PC-9 (cell line): ENCODE results near the gene C16orf86.

Experiments used
- CTCF ChIP-seq: fragments of 200-600 bp; sonication (generic); conservative IDR thresholded peaks from 2 replicates; pipeline ENCODE4 v1.6.1; 2017; ENCODE audit warnings: mixed run types, antibody characterized with exemption, mild to moderate bottlenecking, moderate library complexity
- EZH2 ChIP-seq: fragments of 200-600 bp; sonication (generic); IDR thresholded peaks from 2 replicates; pipeline ENCODE4 v1.8.0; 2017; ENCODE audit warnings: antibody characterized with exemption, low read depth

- TF ChIP-seq CTCF: no peak
- no peak for TF ChIP-seq EZH2
Measured at GRCh38 chr16:67676516-67676915, 9.9 kb downstream of the C16orf86 start.
